Measurements from ENCODE around the gene KRT74.

KRT74 gene

DNA sequence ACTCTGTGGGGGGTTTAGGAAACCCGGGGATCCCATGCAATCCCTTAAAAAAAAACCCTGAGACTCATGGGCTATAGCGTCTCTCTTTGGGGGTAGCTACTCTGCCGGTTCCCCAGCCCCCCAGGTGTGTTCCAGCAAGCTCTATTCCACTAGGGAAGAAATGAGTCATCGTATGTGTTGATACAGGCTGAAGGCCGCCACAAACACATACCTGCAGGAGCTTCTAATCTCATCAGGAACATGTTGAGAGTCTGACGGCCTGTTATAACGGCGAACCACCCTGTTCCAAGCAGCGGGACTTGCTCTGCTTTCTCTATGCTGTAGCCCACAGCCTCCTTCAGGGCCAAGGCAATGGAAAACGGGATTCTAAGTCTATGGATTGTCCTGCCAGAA is 52.5 kb downstream of the KRT74 start:
- Histone ChIP-seq H3K4me1 (no peaks in the 10 kb centered on the region), H3K4me2 (ENCODE audit: low read length) (no peak overlapping the region), H3K27ac (no peak overlapping the region), H3K9ac (no peak overlapping the region), H3K4me3 (ENCODE audit: low read depth, low read length) (no peak overlapping the region), H3K9me3 (ENCODE audit: control insufficient read depth, low read length) (no peaks in the 10 kb centered on the region), H3K79me2 (no peaks in the 10 kb centered on the region), H3K36me3 (ENCODE audit: control insufficient read depth, insufficient read depth, low read length) (no peaks in the 10 kb centered on the region), H2AFZ (no peak overlapping the region), H3K27me3 (ENCODE audit: control insufficient read depth, insufficient read depth, low read length) (no peaks in the 10 kb centered on the region)
- TF ChIP-seq, protein P1, sequence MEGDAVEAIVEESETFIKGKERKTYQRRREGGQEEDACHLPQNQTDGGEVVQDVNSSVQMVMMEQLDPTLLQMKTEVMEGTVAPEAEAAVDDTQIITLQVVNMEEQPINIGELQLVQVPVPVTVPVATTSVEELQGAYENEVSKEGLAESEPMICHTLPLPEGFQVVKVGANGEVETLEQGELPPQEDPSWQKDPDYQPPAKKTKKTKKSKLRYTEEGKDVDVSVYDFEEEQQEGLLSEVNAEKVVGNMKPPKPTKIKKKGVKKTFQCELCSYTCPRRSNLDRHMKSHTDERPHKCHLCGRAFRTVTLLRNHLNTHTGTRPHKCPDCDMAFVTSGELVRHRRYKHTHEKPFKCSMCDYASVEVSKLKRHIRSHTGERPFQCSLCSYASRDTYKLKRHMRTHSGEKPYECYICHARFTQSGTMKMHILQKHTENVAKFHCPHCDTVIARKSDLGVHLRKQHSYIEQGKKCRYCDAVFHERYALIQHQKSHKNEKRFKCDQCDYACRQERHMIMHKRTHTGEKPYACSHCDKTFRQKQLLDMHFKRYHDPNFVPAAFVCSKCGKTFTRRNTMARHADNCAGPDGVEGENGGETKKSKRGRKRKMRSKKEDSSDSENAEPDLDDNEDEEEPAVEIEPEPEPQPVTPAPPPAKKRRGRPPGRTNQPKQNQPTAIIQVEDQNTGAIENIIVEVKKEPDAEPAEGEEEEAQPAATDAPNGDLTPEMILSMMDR (IDR thresholded peaks at IDR 0.05): no peak

- Histone ChIP-seq H3K4me3 (ENCODE audit: low read depth, low read length) (no peak within 1 kb of the TSS), H3K27me3 (ENCODE audit: control insufficient read depth, insufficient read depth, low read length) (no peaks in the 10 kb centered on the region), H3K9me3 (ENCODE audit: control insufficient read depth, low read length) (no peaks in the 10 kb centered on the region), H3K27ac (no peak within 1 kb of the TSS), H3K4me1 (no peaks in the 10 kb centered on the region), H3K9ac (no peak within 1 kb of the TSS), H3K4me2 (ENCODE audit: low read length) (no peak within 1 kb of the TSS), H3K79me2 (no peaks in the 10 kb centered on the region), H3K36me3 (ENCODE audit: control insufficient read depth, insufficient read depth, low read length) (no peaks in the 10 kb centered on the region), H2AFZ (no peak within 1 kb of the TSS)
- TF ChIP-seq, protein P1 (IDR thresholded peaks at IDR 0.05): no peak
Observed at GRCh38 chr12:52519826-52520662, 53.6 kb downstream of the KRT74 start, which contains the start of gene KRT5. Gene KRT5, minus strand, starts transcription at chr12:52520394. Its CDS starts 98 bp downstream, at chr12:52520296.

GRCh38 chr12:52519387-52519703 is 54.3 kb downstream of the KRT74 start:
- H3K4me1 ChIP-seq: no peaks in the 10 kb centered on the region
- no peak overlapping the region for H3K27ac ChIP-seq
- no peak overlapping the region for H3K4me3 ChIP-seq (ENCODE audit: low read depth, low read length)

DNA sequence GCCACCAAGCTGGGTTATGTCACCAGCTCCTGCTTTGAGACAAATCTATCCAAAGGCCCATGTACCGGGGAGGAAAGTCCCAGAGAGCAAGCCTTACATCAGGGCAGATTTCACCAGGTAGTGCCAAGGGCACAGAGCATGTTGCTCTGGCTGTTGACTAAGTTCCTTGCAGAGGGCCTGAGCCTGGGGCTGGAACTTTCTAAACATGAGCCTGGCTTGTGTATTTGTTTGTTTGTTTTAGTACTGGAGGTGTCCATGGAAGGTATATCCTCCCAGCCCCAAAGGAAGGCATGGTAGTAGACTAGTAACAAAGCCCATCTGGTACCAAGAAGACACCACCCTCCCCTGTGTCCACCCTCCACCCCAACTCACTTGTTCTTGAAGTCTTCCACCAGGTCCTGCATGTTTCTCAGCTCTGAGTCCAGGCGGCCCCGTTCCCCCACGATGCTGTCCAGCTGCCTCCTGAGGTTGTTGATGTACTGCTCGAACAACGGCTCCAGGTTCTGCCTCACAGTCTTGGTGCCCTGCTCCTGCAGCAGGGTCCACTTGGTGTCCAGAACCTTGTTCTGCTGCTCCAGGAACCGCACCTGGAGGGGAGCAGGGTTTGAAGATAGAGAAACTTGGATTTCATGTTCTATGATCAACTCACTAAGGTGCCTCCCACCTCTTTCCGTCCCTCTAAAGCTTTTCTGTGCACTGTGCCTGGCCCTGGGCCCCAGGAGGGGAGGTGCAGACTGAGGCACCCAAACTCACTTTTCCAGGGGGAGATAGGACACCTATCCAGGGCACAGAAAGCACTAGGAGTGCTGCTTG is 54.9 kb downstream of the KRT74 start:
- Histone ChIP-seq H3K9ac (no peak overlapping the region), H3K79me2 (no peaks in the 10 kb centered on the region), H3K4me3 (ENCODE audit: low read depth, low read length) (no peak overlapping the region), H3K36me3 (ENCODE audit: control insufficient read depth, insufficient read depth, low read length) (no peaks in the 10 kb centered on the region), H3K27me3 (ENCODE audit: control insufficient read depth, insufficient read depth, low read length) (no peaks in the 10 kb centered on the region), H3K9me3 (ENCODE audit: control insufficient read depth, low read length) (no peaks in the 10 kb centered on the region), H2AFZ (no peak overlapping the region), H3K4me1 (no peaks in the 10 kb centered on the region), H3K27ac (no peak overlapping the region), H3K4me2 (ENCODE audit: low read length) (no peak overlapping the region)
- TF ChIP-seq, protein P1 (IDR thresholded peaks at IDR 0.05): no peak

More at GRCh38 chr12:52519387-52519703, 54.3 kb downstream of the KRT74 start:
- H3K9me3 ChIP-seq (ENCODE audit: control insufficient read depth, low read length): no peaks in the 10 kb centered on the region
- no peaks in the 10 kb centered on the region for H3K36me3 ChIP-seq (ENCODE audit: control insufficient read depth, insufficient read depth, low read length)
- H3K4me2 ChIP-seq (ENCODE audit: low read length): no peak overlapping the region
- H3K27me3 ChIP-seq (ENCODE audit: control insufficient read depth, insufficient read depth, low read length): no peaks in the 10 kb centered on the region
- H3K9ac ChIP-seq: no peak overlapping the region
- TF ChIP-seq, protein P1 (IDR thresholded peaks at IDR 0.05): no peak
- H2AFZ ChIP-seq: no peak overlapping the region
- H3K79me2 ChIP-seq: no peaks in the 10 kb centered on the region

Measured in parathyroid adenoma (tissue), 2 donors.